Activated CD8-positive, alpha-beta memory T cell treated with anti-CD3 and anti-CD28 coated beads, Interleukin-2, amount 50 U/mL, for 1 hour (primary cell): Measurements from ENCODE around the gene GAPDH.
"Not testable (repeated sequence)": the region's sequence is repeated elsewhere in the genome, so short reads cannot be mapped to it uniquely, and the experiment has no call there.

ENCODE experiments used
- DNase-seq: peaks from one replicate; pipeline ENCODE4 v3.0.0-alpha.2; 2020; ENCODE audit errors: extremely low read depth

The GAPDH gene

DNA sequence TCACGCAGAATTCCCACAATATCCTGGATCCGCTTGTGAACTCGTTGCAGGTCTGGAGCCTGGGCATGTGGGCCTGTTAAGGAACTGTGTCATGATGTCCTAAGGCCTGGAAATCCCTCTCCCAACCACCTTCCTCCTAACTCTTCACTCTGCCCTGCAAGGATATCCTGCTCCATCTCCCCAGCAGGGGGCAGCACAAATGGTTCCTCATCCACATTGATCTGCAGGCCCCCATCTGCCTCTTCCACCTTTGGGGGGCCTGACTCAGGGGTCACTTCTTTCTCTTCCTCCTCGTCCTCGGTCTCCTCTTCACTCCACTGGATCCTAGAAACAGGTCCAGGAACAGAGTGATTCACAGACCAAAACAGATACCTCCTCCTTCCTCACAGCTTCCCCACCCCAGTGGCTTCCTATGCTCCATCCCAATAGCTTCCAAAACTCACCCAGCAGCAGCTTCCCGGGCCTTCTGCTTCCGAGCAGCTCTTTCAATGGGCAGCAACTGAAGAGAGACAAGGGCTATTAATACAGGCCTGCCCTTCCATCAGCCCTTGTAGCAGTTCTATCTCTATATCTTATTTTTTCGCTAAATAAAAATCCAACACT lies 29.2 kb downstream of the GAPDH start:
- peak; percentile 33 for DNase-seq

DNA sequence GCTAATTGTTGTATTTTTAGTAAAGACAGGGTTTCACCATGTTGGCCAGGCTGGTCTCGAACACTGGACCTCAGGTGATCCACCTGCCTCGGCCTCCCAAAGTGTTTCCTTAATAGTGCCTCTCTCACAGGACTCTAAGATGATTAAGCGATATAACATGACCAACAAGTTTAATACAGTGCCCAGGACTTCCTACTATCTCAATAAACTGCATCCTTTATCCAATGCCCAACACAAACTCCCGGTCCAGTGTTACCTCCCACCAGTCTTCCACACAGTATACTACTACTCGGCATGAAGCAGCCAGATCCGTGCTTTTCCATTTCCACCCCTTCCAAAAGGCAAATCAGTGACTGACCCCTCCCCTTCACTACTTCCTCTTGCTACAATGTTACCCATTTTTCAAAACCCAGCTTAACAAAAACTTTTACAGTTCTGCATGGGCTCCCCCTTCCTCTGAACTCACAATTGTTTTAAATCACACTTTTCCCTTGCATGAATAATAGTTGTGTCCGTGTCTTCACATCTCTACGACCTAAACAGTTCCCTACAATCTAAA lies 32.9 kb downstream of the GAPDH start:
- DNase-seq: no peak

DNA sequence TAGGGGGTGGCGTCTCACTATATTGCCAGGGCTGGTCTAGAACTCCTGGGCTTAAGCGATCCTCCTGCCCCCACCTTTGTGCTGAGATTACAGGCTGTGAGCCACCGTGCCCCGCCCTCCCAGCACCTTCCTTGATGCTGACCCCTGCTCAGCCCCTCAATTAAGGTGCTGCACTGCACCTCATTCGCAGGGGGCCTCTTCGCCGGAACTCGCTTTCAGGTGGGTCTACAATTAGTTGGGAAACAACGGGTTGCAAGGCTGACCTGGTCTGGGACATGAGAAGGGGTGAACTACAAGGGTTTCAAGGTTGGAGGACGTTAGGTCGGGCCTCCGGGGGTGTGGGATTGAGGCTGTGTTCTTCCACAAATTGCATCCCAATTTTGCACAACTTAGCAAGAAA lies 35.0 kb downstream of the GAPDH start:
- DNase-seq: no peak

DNA sequence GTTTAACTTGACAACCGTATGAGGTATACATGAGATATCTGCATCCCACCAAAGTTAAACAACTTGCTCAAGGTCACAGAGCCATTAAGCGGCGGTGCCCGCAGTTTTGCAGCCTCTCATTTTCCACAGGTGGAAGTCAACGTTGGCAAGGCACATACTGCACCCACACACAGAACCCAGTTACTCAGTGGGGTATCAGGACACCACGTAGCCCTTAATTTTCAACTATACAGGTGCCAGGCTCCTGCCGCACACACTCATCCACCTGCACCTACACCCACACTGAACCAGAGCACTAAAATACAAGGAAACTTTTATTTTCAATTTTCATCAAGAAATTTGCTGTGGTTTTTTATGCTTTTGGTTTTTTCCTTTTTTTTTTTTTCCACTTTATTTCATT lies 35.5 kb downstream of the GAPDH start:
- no peak for DNase-seq

- no peak for DNase-seq
These were observed 36.1 kb downstream of the GAPDH start for GRCh38 chr12:6570264-6570887.

- no peak for DNase-seq
These were observed 38.7 kb downstream of the GAPDH start for GRCh38 chr12:6573001-6573400.

DNA sequence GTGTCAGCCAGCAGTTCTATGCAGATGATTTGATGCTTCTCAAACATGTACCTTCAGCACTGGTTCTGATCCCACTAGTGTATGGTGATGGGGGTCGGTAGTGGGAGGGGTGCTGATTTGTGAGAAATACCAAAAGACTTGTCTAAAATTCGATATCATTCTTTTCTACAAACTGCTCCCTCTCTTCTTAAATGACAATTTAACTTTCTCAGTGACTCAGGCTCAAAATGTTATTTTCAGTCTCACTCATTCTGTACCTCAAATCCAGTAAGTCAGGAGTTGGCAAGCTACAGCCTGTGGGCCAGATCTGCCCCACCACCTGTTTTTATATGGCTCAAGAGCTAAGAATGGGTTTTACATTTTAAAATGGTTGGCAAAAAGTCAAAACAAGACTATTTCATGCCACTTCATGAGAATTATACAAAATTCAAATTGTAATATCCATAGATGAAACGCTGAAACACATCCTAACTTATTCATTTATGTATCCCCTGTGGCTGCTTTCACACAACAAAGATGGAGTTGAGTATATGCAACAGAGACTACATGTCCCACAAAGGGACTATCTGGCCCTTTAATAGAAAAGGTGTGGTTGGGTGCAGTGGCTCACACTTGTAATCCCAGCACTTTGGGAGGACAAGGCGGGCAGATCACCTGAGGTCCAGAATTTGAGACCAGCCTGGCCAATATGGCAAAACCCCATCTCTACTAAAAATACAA lies 40.4 kb downstream of the GAPDH start:
- DNase-seq: no peak

DNA sequence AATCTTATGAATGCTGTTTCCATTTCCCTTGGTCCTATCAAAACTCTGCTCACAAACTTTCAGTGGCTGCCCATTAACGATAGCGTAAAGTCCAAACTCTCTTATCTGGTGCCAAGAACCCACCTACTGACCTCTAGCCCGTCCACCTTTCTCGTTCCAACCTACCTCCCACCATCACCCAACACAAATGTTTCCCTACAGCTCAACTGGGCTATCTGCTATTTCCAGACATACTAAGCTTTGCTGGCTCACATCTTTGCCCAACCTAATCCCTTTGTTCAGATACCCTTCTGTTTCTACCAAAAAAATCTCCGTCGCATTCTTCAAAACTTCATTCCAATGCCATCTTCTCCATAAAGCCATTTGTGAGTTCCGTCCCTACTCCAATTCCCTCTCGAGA lies 41.3 kb downstream of the GAPDH start:
- DNase-seq: no peak

DNA sequence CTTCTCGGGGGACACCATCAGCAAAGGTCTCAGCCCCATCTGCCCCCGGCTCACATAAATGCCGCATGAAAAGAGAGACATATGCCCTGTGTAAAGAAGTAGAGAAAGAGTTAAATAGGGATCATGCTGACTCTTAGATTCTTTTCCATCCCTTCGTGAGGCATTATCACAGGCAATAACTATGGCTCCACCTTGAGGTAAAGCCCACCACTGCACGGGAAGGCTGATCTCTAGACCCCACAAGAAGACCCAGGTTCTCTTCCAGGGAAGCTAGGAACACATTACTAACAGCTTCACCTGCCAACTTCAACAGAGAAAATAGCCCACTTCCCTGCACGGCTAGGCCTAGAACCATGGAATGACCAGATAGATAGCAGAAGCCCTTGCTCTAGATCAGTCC lies 47.9 kb downstream of the GAPDH start:
- no peak for DNase-seq

DNA sequence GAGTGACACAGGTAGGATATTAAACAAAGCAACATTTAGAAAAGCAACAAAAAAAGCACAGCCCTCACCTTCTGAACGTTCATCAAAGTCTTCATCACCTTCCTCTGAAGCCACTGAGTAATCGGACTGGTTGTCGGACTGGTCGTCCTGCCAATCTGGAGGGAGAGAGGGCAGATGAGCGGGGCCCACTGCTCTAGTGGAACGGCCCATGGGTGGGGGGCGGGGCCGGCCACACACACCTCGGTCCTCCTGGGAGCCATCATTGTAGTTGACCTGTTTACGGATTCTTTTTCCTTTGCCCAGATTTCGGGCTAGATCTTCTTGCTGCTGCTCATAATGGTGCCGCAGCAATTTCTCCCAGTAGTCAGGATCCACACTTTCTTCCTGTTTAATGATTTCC lies 48.6 kb downstream of the GAPDH start:
- DNase-seq: no peak

GRCh38 chr12:6584293-6584692 lies 50.0 kb downstream of the GAPDH start:
- DNase-seq: no peak

DNA sequence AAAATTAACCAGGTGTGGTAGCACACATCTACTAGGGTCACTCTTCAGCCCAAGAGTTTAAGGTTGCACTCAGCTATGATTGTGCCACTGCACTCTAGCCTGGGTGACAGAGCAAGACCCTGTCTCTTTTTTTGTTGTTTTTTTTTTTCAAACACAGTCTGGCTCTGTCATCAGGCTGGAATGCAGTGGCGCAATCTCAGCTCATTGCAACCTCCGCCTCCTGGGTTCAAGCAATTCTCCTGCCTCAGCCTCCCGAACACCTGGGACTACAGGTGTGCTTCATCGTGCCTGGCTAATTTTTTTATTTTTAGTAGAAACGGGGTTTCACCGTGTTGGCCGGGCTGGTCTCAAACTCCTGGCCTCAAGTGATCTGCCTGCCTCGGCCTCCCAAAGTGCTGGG lies 52.3 kb downstream of the GAPDH start:
- DNase-seq: not testable (repeated sequence)
